DMS114 treated with DMSO at 0.1 percent for 48 hours (cell line): ENCODE measurements around the gene VCX3A.
"Not testable (repeated sequence)": the region's sequence is repeated elsewhere in the genome, so short reads cannot be mapped to it uniquely, and the experiment has no call there.

ENCODE experiments used
- DNase-seq: peaks from one replicate; lab custom pipeline; 2025; ENCODE audit not compliant: unreplicated experiment; lab: John Stamatoyannopoulos, UW

Gene VCX3A

GRCh38 chrX:6535018-6535417 is at the start of gene VCX3A:
VCX3A (minus strand) TSS chrX:6535118; CDS start chrX:6534497, 621 bp downstream.
- DNase-seq = not testable (repeated sequence)

GRCh38 chrX:6574762-6575161 is 39.8 kb upstream of the VCX3A start:
- DNase-seq = no peak

- DNase-seq = no peak
Measured at GRCh38 chrX:6568031-6568430, 33.1 kb upstream of the VCX3A start.

GRCh38 chrX:6558979-6559378 is 24.1 kb upstream of the VCX3A start:
- no peak for DNase-seq

- no peak for DNase-seq
Measured at GRCh38 chrX:6557690-6558089, 22.8 kb upstream of the VCX3A start.

- no peak for DNase-seq
Measured at GRCh38 chrX:6550999-6551398, 16.1 kb upstream of the VCX3A start.

- DNase-seq = no peak
Measured at GRCh38 chrX:6545712-6546111, 10.8 kb upstream of the VCX3A start.

GRCh38 chrX:6526564-6527136 is 8.3 kb downstream of the VCX3A start:
- DNase-seq = no peak

- DNase-seq = no peak
Measured at GRCh38 chrX:6517376-6517775, 17.5 kb downstream of the VCX3A start.

GRCh38 chrX:6506444-6506843 is 28.5 kb downstream of the VCX3A start:
- DNase-seq = no peak

- no peak for DNase-seq
Measured at GRCh38 chrX:6505960-6506359, 29.0 kb downstream of the VCX3A start.

GRCh38 chrX:6500719-6501118 is 34.2 kb downstream of the VCX3A start:
- DNase-seq = no peak

GRCh38 chrX:6498324-6498723 is 36.6 kb downstream of the VCX3A start:
- no peak for DNase-seq
